Measurements from ENCODE around the gene PICALM. TPM values are rescaled to one million over a fixed set of nuclear protein-coding genes. Genes with fewer than 3 reads are reported as not detected.

The PICALM gene, protein sequence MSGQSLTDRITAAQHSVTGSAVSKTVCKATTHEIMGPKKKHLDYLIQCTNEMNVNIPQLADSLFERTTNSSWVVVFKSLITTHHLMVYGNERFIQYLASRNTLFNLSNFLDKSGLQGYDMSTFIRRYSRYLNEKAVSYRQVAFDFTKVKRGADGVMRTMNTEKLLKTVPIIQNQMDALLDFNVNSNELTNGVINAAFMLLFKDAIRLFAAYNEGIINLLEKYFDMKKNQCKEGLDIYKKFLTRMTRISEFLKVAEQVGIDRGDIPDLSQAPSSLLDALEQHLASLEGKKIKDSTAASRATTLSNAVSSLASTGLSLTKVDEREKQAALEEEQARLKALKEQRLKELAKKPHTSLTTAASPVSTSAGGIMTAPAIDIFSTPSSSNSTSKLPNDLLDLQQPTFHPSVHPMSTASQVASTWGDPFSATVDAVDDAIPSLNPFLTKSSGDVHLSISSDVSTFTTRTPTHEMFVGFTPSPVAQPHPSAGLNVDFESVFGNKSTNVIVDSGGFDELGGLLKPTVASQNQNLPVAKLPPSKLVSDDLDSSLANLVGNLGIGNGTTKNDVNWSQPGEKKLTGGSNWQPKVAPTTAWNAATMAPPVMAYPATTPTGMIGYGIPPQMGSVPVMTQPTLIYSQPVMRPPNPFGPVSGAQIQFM
- 404 TPM for total RNA-seq

DNA sequence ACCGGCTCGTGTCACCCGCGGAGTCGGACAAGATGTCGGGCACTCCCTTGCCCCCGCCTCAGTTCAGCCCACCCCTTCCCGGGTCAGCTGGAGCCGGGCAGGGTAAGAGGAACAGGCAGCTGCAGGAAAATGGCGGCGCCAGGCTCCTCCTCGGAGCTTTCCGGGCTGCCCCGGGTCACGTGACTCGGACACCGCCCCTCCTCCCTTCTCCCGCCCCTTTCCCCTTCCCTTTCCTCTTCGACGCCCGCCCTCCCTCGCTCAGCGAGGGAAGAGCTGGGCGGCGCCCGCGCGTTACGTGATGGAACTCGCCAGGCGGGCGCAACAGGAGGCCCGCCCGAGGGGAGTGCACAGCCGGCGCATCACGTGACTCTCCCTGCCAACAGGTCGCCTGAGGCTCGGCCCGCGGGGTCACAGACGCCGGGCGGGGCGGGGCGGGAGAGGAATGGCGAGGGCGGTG is at the start of gene PICALM:
Gene PICALM (minus strand): TSS at position 134 of the 457 bp plus-strand sequence. CDS start 304 bp downstream, outside the sequence.

Other genes with a start within 250 kb of the PICALM start
- not detected for gene CCDC83, start 213.7 kb downstream of the PICALM start, total RNA-seq
- 40.7 TPM for gene EED, start 175.7 kb upstream of the PICALM start, total RNA-seq
- gene HIKESHI, start 233.2 kb upstream of the PICALM start, total RNA-seq, result 47.7 TPM